T47D (cell line): Measurements from ENCODE around the gene EPB42.
A peak's percentile ranks its signal among the peaks of the same experiment; 100 is the strongest.
"Not testable (repeated sequence)": the region's sequence is repeated elsewhere in the genome, so short reads cannot be mapped to it uniquely, and the experiment has no call there.

Source experiments
- DNase-seq, 2 experiments: peaks; one replicate each; pipeline versions ENCODE4 v3.0.0 to v3.0.0-alpha.2; 2011 to 2012; ENCODE audit warnings: low read depth in 1 of 2, low spot score in 1 of 2
- JUND ChIP-seq: IDR thresholded peaks from 2 replicates; pipeline ENCODE4 v1.6.1; 2012; ENCODE audit warnings: low read depth
- in situ Hi-C: cut with HindIII; loops from 2 replicates; pipeline ENCODE4 v1.10.0; 2016; ENCODE audit warnings: low sequenced_read_pairs, low pct_unique_long_range_greater_than_20kb

EPB42 gene

GRCh38 chr15:43204016-43204901, 16.6 kb downstream of the EPB42 start:
- in situ Hi-C loops = no loop called here
- DNase-seq = peak; percentile 52 to 62
- no peak for TF ChIP-seq JUND

DNA sequence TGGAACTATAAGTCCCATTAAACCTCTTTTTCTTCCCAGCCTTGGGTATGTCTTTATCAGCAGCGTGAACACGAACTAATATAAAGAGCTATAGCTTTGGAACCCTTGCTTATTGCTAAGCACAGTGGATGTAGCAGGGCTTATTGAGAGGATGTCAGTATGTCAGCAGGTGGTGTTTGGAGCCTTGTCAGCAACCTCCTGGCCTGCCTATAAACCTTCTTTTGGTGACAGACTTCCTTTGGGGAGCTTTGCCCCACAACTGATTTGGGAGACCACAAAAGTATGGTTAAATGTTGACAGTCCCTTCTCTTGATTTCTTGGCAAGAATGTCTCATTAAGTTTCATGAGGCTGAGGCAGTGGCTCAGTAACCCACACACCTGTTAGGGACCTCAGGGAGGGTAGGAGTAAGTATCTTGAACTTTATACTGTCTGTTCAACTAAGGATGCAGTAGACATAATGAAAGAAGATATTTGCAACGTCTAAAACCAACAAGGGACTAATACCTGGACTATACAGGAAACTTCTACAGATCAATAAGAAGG, 20.8 kb downstream of the EPB42 start:
- no peak for TF ChIP-seq JUND
- DNase-seq = no peak
- in situ Hi-C loops = no loop called here

GRCh38 chr15:43198992-43199391, 21.8 kb downstream of the EPB42 start:
- in situ Hi-C loops = no loop called here
- TF ChIP-seq JUND = no peak
- DNase-seq = no peak

- DNase-seq, in situ Hi-C loops: not testable (repeated sequence)
These were observed 22.3 kb downstream of the EPB42 start for GRCh38 chr15:43198556-43198955.

- in situ Hi-C loops, DNase-seq: not testable (repeated sequence)
These were observed 23.0 kb downstream of the EPB42 start for GRCh38 chr15:43197773-43198172.

DNA sequence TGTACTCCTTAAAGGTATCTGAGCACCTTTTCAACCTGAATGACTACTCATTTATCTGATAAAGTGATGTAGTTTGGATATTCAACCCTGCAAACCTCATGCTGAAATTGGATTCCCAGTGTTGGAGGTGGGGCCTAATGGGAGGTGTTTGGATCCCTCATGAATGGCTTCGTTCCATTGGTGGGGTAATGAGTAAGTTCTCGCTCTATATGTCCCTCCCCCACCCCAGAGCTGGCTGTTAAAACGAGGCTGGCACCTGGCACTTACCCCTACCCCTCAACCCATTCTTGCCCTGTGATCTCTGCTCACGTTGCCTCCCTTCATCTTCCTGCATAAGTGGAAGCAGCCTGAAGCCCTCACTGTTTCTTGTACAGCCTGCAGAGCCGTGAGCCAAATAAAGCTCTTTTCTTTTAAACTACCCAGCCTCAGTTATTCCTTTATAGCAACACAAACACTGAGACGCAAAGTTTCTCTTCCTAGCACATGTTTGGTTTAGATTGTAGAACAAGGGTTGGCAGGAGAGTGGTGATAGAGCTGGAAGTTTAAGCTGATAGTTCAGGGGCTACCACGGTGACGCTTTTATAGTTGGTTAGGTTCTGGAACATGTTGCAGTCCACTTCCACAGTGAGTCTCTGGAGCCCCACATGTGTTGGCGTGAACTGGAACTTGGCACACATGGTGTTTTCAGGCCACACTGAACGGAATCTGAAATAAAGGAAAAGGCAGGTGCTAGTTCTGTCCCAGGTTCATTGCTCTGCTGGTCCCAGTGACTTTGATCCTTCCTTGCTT, 23.9 kb downstream of the EPB42 start:
- in situ Hi-C loops = no loop called here
- DNase-seq = no peak
- TF ChIP-seq JUND = no peak

DNA sequence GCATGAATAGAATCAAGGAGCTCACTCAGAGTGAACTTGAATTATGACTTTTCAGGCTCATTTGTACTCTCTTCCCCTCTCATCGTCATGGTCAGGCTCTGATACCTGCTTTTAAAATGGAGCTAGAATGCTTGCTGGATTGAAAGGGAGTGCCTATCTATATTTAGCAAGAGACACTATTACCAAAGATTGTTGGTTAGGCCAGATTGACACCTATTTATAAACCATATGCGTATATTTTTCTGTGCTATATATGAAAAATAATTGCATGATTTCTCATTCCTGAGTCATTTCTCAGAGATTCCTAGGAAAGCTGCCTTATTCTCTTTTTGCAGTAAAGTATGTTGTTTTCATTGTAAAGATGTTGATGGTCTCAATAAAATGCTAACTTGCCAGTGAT, 26.0 kb downstream of the EPB42 start:
- no peak for DNase-seq

DNA sequence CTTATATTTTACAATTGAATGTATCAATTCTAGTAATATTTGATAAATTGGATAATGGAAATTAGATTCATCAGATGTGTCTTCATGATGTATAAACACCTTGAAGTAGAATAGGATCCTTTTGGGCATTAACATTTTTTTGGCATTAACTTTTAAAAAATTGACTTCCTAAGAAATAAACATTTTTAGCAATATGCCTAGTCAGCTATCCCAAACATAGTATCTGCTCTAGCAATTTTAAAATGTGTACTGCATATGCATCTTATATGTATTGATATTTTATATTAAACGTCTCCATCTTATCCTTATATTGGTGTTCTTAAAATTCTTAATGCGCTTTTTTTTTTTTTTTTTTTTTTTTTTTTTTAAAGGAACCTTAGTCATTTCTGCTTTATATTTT, 27.1 kb downstream of the EPB42 start:
- in situ Hi-C loops = no loop called here
- no peak for DNase-seq
- TF ChIP-seq JUND = no peak

More for the DNA sequence above, 26.0 kb downstream of the EPB42 start:
- TF ChIP-seq JUND = no peak
- in situ Hi-C loops = no loop called here

DNA sequence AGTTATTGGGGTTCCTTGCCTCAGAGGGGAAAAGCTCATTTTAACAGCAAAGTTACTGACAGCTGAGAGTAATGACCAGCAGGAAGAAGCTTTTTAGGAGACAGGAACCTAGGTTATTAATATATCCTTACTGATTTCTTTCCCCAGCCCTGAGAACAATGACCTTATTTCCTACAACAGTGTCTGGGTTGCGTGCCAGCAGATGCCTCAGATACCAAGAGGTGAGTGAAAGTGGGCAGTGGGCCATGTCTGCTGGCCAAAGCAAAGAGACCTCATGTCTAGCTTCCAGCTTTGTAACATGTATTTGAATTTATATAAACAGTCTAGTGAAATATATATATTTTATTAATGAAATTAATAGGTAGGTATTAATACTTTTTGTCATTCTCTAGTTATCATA, 30.6 kb downstream of the EPB42 start:
- TF ChIP-seq JUND = no peak
- in situ Hi-C loops = no loop called here
- peak in 1 of 2 experiments; percentile 21 for DNase-seq

- in situ Hi-C loops = no loop called here
- no peak for DNase-seq
- no peak for TF ChIP-seq JUND
These were observed 31.5 kb downstream of the EPB42 start for GRCh38 chr15:43189296-43189695.

- DNase-seq = peak; percentile 45 to 56
- in situ Hi-C loops = no loop called here
- TF ChIP-seq JUND = no peak
These were observed 33.2 kb downstream of the EPB42 start for GRCh38 chr15:43187544-43188155.

GRCh38 chr15:43186003-43186353, 34.8 kb downstream of the EPB42 start:
- peak; percentile 34 to 41 for DNase-seq
- TF ChIP-seq JUND = no peak
- in situ Hi-C loops = no loop called here
